Right ventricle myocardium superior (tissue), 1 donor: Measurements from ENCODE around the gene NCOA7. TPM values are rescaled to one million over a fixed set of nuclear protein-coding genes. Genes with fewer than 3 reads are reported as not detected.
"Not testable (repeated sequence)": the region's sequence is repeated elsewhere in the genome, so short reads cannot be mapped to it uniquely, and the experiment has no call there.

Source experiments
- ATAC-seq: fragments of 200-7000 bp; cut with Tn5 transposase; one replicate; pipeline ENCODE4 v1.9.1; 2020; ENCODE audit warnings: mild to moderate bottlenecking; ENCODE audit not compliant: poor library complexity
- DNase-seq: peaks from one replicate; pipeline ENCODE4 v3.0.0-alpha.2; 2020
- intact Hi-C: fragments of 100-400 bp; cut with DNase I; formaldehyde crosslinking; loops from one replicate; pipeline ENCODE4 v1.11.2; 2022
- total RNA-seq: library from RNA; stranded (reverse); fragmentation: NEBNext Ultra II Directional; extraction: Animal tissue kit (Norgen Biotek cat#: 25700); gene quantifications from one replicate; pipeline ENCODE4 v1.2.1, GENCODE V29; 2021
- donor health status: DM: no; HTN: yes; CAD: no; lungs with severe emphysema.

NCOA7 gene
- total RNA-seq, 1 donor from 2014 or later = 12.7 TPM

DNA sequence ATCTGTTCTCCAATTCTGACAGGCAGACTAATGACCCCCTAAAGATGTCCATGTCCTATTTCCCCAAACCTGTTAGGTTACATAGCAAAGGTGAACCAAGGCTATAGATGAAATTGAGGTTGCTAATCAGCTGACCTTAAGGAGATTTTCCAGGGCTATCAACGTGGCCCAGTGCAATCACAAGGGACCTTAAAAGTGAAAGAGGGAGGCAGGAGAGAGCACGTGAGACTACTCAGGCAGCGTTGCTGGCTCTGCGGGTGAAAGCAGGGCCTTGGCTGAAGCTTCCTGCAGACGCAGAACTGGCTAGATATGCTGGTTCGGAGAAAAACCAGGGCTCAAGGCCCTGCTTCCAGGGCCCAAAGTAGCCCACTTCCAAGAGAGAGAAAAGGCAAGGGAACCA, 78.7 kb downstream of the NCOA7 start:
- intact Hi-C loops = no loop called here
- ATAC-seq (peak; percentile 51), DNase-seq (peak; percentile 55)

DNA sequence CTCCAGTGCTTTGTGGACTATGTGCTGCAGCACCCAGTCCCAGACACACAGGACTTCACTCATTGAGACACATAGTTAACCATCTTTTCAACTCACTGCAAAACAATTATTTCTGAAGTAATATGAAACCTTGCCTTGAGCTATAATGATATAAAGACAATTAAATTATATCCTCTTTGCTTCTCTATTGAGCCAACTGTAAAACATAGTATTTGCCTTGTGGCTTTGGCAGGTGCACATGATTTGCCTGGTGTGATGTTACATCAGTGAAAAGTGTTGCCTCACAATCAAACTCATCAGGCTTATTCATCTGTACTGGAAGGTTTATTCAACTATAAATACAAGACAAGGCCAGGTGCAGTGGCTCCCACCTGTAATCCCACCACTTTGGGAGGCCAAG, 80.6 kb downstream of the NCOA7 start:
- ATAC-seq (no peak), DNase-seq (no peak)
- intact Hi-C loops = no loop called here

DNA sequence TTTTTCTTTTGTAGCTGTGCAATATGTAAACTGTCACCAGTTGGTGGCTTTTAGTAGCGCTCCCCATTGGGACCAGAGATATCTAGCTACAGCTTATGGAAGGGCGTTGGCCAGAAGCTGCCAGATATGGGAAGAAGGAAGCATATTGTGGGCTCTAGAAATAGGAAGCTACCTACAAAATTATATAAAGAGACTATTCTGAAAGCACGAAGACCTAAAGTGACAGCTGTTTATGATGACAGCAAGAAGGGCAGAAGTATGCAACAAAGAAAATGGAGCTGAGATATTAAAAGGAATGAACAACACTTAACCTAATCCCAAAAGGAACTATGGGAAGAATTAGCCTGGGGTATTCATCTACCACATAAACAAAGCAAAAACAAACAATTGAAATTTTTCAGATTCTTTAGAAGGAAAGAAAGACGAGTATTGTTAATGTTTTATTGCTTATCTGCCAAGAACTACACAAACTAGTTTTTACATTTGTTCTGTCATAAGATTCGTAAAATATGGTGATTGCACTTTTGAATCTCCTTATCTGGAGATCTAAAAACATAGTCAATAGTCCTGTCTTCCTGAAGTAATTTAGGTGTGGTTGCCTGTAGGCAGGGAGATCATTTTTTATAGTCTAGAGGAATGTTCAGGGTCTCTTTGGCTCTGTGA, 81.6 kb downstream of the NCOA7 start:
- ATAC-seq (no peak), DNase-seq (no peak)
- intact Hi-C loops = no loop called here

DNA sequence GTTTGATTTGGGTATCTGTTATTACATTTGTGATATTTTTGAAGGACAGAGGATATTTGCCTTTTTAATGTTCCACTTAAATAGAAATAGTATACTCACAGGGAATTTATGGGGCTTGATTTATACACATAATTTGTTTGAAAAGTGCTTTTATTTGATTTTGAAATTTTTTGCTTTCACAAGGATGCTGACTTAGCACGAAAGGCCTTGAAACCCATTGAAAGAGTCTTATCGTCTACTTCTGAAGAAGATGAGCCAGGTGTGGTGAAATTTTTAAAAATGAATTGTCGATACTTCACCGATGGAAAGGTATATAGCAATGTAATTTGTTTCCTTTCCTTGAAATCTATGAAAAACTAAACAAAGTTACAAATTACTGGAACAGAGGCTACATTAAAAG, 91.5 kb downstream of the NCOA7 start:
- intact Hi-C loops = no loop called here
- DNase-seq (no peak), ATAC-seq (no peak)

DNA sequence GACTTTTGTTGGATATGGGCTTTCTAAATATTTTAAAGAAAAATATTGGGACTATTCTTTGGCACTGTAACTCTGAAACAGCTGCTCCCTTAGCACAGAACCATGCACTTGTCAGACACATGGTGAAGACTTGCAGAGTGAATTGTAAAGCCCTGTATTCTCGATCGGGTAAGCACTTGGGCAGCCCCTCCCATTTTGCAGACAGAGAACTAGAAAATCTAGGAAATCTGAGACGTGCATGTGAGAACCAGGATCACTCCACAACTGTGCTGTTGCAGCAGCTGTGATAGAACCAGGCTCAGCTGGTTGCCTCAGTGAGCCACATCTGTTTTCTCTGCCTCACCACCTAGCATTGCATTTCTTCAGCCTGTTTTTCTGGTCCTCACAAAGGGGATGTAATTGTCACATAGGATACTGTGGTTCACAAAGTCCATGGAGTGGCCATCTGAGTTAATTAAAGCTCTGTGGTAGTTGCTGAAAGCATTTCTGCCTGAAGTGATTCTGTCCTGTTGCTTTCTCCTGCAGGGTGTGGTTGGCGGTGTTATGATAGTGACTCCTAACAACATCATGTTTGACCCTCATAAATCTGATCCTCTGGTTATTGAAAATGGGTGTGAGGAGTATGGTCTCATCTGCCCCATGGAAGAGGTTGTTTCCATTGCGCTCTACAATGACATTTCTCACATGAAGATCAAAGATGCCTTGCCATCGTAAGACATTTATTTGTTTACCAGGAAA, 94.0 kb downstream of the NCOA7 start:
- no peak for ATAC-seq
- no peak for DNase-seq
- intact Hi-C loops = no loop called here

DNA sequence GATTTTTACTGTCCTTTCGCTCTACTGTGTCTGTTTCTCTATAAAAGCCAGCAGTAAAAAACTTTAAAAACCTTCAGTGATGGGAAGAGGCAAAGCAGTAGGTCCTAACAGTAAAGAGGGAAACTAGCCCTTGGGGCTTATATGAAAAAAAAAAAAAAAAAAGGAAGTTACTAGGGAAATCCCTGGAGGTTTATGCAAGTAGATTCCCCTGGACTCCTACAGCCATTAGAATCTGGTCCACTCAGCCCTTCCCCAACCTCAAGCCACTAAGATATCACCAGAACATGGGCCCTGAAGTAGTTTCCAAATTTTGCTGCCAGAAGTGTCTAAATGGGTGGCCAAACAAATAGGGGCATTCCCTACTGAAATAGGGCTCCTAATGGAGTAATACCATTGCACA, 95.3 kb downstream of the NCOA7 start:
- DNase-seq (no peak), ATAC-seq (no peak)
- intact Hi-C loops = no loop called here

DNA sequence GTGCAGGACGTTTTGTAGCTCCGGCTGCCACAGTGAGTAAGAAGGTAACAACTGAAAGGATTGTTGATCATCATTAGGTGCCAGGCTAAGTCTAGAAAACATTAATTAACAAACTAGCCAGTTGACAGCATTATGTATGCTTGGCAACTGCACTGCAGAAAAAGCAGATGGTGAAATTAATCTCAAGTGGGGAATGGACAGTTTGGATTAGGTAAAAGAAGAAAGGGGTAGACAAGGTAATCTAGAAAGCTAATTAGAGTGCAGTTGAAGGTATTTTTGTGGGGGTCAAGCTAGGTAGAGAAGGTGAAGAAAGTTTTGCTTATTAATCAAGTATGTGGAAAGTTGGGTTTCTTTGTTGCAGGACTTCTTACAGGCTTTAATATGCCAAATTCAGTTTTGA, 96.2 kb downstream of the NCOA7 start:
- ATAC-seq = no peak
- intact Hi-C loops = no loop called here
- DNase-seq = no peak

DNA sequence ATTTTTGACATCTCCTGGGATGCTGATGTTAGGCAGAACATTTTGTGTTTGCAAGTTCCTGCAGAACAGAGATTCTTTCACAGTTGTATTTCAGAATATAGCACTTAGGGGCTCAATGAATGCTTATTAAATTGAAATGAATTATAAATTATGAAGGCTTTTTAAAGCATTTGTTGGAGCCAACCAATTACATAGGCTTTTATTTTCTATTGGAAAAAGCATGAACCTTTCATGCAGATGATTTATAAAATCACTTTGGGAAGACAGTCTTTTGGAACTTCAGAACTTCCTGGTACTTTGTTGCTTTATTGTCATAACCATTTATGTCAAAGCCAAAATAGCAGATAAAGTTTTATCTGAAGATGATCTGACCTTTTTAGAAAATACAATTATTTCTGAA, 96.6 kb downstream of the NCOA7 start:
- intact Hi-C loops = no loop called here
- ATAC-seq (no peak), DNase-seq (no peak)

DNA sequence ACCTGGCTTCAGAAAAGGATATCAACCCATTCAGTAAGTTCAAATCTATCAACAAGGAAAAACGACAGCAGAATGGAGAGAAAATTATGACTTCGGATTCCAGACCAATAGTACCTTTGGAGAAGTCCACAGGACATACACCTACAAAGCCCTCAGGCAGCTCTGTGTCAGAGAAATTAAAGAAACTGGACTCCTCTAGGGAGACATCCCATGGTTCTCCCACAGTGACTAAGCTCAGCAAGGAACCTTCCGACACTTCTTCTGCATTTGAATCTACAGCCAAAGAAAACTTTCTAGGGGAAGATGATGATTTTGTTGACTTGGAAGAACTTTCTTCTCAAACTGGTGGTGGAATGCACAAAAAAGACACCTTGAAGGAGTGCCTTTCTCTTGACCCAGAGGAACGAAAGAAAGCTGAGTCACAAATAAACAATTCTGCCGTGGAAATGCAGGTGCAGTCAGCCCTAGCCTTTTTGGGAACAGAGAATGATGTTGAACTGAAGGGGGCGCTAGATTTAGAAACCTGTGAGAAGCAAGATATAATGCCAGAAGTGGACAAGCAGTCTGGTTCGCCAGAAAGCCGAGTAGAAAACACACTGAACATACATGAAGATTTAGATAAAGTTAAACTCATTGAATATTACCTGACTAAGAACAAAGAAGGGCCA, 98.4 kb downstream of the NCOA7 start:
- DNase-seq = no peak
- intact Hi-C loops = no loop called here
- no peak for ATAC-seq

DNA sequence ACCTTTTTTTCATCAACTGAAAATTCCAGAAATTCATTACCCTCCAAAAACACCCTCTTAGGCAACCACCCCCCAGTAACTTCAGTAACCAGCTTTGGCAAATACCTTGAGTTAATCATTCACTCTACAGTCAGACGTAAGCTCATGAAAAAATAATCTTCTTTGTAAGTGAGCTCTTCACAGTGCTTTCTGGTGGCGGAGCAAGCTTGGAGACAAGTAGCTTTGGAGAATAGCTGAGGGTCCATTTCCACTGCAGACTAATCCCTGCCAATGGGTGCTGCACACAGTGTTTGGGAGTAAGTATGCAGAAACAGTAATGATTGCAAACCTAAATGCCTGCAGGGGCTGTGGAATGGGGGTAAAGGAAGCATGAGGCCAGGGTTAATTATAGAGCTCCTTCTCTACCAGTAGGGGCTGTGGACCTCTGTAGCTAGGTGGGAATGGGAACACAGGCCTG, 109.0 kb downstream of the NCOA7 start:
- no peak for ATAC-seq
- intact Hi-C loops = no loop called here

DNA sequence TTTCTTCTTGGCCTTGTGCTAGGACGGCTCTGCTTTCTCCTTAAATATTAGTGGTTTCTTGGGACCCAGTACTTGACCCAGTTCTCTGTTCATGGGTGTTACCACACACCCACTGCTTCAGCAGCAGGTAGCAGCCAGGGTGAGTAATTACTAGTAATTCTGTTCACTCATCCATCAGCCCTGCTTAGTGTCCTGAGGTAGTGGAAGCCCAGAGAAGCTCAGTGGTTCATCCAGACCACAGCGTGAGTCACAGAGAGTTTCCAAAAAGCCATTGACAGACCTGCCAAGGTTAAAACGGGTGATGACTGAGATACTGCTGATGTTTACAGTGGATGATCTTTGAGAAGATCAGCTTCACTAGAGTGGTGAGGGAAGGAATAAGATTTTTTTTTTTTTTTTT, 114.1 kb downstream of the NCOA7 start:
- no peak for ATAC-seq
- intact Hi-C loops = no loop called here

More for the DNA sequence above, 109.0 kb downstream of the NCOA7 start:
- no peak for DNase-seq

DNA sequence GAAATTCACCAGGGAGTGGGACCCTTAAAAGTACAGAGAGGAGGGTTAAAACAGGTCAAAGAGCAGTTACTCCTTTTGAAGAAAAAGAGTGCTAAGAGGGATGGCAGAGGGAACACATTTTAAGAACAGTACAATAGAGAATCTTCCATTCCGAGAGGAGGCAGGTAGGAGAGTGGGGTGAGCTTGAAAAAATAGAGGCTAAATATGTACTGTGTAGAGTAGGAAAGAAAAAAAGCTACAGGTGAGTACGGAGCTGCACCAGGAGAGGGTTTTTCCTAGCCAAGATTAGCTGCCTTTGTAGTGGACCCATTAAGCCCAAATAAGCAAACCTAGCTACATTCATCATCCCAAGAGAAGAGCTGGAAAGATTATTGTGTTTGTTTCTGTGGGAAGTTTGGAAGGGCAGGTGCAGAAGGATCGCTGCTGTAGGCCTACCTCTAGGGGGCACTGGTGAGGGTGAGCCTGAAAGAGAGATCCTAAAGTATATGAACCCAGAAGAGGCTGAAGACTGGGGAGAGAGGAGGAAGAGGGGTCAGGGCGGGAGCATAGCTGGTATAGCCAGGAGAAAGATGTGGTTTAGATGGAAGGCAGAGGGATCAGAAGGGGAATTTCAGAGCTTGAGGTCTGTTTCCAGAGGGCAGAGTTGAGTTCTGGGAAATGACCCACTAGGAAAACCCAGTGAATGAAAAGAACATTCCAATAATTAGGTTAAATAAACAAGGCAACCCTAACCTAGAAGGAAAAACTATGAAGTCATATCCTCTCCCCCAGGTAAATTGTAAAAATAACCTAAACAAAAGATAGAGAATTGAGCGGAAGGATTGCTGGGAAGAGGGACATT, 115.6 kb downstream of the NCOA7 start:
- ATAC-seq = no peak
- intact Hi-C loops = no loop called here

More for the DNA sequence above, 114.1 kb downstream of the NCOA7 start:
- DNase-seq = no peak

DNA sequence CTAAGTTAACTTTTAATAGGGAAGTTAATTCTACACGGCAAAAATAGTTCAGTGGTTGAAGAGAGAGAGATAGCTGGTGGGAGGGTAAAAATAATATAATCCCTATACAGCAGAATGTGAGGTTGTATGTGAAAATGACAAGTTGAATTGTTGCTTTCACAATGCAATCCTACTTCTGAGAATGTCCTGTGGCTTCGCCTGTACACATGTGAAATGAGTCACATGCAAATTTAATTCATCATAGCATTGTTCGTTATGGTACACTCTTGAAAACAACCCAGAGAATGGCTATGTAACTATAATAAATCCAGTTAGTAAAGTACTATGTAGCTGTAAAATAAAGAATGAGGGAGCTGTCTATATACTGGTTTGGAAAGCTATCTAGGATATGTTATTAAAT, 119.8 kb downstream of the NCOA7 start:
- DNase-seq = no peak
- no peak for ATAC-seq
- intact Hi-C loops = no loop called here

More for the DNA sequence above, 115.6 kb downstream of the NCOA7 start:
- no peak for DNase-seq

DNA sequence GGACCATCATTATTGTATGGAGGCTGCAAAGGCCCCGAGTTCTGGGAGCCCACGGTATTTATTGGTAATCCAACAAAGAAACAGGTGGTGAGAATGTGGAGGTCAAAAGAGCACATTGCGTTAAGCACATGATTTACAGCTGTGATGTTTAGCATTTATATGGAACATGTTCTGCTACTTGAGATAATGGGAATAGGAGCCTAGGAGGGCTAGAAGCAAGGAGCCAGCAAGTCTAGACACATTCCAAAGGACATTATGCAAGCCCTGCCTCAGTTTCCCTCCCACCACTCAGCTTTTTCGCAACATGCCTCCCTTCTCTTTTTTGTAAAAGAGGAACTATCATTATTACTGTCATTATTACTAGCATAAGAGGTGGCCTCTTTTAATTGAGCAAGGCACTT, 120.3 kb downstream of the NCOA7 start:
- intact Hi-C loops, DNase-seq, ATAC-seq: not testable (repeated sequence)

DNA sequence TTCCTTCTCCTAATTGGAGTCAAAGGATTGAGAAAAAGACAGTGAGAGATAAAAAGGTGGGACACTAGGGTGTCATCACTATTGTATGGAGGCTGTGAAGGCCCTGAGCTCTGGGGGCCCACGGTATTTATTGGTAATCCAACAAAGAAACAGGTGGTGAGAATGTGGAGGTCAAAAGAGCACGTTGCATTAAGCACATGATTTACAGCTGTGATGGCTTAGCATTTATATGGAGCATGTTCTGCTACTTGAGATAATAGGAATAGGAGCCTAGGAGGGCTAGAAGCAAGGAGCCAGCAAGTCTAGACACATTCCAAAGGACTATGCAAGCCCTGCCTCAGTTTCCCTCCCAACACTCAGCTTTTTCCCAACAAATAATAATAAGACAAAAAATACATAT, 121.7 kb downstream of the NCOA7 start:
- intact Hi-C loops, ATAC-seq, DNase-seq: not testable (repeated sequence)

DNA sequence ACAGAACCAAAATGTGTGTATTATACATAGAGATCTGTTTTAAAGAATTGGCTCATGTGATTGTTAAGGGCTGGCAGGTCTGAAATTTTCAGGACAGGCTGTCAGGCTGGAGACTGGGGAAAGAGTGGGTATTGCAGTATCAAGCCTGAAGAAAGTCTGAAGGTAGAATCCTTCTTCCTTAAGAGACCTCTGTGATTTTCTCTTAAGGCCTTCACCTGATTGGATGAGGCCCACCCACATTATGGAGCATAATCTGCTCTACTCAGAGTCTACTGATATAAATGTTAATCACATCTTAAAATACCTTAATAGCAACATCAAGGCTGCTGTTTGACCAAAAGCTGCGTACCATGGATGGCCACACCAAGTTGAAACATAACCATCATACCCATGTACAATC, 122.4 kb downstream of the NCOA7 start:
- intact Hi-C loops = no loop called here
- no peak for DNase-seq
- no peak for ATAC-seq

DNA sequence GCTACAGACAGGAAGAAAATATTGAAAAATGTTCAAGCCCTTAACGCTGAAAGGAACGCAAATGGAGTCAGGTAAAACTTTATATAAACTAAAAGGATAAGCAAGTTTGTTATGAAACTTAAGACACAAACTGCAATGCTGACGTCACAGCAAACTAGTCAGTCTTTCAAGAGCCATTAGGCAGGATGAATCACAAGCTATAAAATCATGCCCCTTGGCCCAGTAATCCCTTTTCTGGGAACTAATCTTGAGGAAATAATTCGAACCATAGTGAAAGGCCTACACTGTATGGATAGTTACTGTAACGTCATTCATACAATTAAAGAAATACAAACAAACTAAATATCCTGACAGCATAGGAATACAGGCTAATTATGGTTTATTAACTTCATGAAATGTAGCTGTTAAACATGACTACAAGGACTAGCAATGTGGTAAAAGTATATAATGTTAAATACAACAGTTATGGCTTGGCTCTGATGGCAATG, 123.1 kb downstream of the NCOA7 start:
- DNase-seq = no peak
- ATAC-seq = no peak
- intact Hi-C loops = no loop called here

DNA sequence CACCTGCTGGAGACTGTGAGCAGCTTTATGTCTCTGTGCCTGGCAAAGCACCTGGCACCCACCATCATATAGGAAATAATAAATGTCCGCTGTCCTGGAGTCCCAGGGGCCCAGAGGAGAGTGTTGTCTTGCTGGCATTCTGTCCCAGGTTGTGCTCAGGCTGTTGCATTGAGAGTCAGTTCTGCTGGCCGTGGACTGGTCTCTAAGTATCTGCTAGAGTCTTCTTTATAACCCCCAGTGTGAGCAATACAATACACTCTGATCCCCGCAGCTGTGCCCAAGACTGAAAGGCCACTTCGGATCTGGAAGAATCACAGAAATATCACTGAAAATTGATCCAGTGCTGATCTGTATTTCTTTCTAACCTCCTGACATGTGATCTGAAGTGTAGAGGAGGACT, 127.5 kb downstream of the NCOA7 start:
- intact Hi-C loops = no loop called here
- DNase-seq = no peak
- ATAC-seq = peak; percentile 20
